GM18909 (cell line): ENCODE measurements around the gene ACADS.

Experiments
- ATAC-seq: cut with Tn5 transposase; IDR thresholded peaks from one replicate; pipeline ENCODE4 v1.9.1; 2021; ENCODE audit warnings: mild to moderate bottlenecking; ENCODE audit not compliant: unreplicated experiment, poor library complexity

The ACADS gene, protein sequence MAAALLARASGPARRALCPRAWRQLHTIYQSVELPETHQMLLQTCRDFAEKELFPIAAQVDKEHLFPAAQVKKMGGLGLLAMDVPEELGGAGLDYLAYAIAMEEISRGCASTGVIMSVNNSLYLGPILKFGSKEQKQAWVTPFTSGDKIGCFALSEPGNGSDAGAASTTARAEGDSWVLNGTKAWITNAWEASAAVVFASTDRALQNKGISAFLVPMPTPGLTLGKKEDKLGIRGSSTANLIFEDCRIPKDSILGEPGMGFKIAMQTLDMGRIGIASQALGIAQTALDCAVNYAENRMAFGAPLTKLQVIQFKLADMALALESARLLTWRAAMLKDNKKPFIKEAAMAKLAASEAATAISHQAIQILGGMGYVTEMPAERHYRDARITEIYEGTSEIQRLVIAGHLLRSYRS

DNA sequence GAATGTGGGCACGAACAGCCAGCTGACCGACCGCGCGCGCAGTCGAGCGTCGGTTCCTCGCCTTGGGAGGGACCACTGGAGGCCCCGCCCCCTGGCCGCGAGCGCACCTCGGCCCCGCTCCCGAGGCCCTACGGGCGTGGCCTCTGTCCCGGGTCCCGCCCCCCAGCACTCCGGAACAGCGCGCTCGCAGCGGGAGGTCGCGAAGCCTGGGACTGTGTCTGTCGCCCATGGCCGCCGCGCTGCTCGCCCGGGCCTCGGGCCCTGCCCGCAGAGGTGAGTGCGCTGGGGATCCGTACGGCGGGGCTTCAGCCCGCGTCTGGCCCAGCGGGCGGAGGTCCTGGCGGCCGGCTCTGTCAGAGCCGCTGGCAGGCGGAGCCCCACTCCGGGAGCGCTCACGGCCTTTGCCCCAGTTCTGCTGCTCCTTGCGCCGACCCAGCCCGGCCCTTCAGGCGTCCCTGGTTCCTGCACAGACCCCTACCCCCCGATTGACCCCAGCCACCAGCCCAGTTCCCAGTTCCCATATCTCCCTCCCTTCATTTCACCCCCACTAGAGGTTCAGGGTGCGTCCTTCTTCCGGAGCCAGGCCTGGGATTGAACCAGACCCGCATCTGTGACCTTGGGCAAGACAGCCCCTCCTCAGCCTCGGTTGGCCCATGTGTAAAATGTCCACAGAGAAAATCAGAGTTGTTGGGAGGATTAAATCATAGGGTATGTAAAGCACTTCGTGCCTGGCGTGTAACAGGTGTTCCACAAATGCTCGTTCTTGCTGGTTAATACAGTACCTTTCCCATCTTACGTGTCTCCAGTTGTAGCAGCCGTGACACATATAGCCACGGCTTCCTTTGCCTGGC, at the start of gene ACADS:
Gene ACADS, plus strand, starts transcription at position 168 of the 851 bp plus-strand sequence. Its CDS starts 60 bp downstream, at position 228.
- ATAC-seq = peak; percentile 95

DNA sequence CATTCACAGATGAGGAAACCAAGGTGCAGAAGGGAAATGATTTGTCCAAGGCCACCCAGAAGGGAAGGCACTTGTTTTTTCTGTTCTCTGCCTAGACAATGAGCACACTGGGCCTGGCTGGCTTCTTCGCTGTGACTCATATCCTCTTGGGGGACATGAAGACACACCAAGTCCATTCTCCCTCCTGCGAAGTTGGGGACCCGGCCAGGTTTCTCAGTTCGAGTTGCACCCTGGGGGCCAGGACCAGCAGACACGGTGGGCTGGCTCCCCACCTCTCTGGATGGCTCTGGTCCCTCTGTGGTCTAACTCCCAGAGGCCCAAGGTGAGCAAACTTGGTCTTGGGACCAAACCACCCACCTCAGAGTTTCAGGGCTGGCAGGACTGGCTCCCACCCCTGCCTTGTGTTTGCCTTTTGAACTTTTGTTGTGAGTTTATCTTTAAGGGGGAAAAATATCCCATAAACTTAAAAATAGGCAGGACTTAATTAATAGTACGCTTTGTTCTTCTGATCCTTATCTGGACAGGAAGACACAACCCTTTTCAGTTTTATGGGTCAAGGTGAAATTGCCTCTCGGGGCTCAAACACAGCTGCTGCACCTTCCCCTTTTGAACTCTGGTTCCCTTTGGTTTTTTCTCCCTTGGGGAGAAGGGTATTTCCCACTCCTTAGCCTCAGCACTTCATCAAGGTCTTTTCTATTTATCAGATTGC, 47.7 kb upstream of the ACADS start:
- ATAC-seq = peak; percentile 65

DNA sequence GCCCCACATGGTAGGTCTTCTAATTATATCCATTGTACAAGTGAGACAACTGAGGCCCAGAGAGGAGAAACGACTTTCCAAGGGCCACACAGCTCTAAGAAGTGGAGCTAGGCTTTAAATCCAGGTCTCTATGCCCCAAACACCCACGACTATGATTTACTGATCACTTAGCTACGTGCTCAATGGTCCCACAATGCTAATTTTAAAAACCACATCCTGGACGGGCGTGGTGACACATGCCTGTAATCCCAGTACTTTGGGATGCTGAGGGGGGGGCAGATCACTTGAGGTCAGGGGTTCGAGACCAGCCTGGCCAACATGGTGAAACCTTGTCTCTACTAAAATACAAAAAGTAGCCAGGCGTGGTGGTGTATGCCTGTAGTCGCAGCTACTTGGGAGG, 47.1 kb upstream of the ACADS start:
- ATAC-seq = peak; percentile 10

DNA sequence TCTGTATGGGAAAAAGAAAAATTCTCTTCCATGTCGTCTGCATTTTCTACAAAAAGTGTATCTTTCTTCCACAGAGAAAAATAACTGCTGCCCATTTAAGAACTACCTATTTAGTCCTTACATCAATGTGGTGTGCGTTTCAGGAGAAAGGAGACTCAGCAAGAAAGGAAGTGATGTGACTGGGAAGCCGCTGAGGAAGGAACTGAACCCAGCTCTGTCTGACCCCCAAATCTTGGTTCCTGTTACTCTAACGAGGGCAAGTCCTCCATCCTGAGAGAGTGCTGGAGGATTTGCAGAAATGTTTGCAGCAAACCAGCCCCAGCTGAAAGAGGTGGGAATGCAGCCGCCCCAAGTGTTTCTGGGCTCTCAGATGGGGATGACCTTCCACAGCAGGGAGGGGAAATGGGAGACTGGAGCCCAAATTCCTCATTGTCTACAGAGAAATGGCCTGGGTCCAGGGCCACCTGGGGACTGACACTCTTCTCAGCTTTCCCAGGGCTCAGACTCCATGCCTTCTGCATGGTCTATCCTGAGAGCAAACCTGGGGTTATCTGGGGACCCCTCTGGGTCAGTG, 45.4 kb upstream of the ACADS start:
- ATAC-seq = no peak

DNA sequence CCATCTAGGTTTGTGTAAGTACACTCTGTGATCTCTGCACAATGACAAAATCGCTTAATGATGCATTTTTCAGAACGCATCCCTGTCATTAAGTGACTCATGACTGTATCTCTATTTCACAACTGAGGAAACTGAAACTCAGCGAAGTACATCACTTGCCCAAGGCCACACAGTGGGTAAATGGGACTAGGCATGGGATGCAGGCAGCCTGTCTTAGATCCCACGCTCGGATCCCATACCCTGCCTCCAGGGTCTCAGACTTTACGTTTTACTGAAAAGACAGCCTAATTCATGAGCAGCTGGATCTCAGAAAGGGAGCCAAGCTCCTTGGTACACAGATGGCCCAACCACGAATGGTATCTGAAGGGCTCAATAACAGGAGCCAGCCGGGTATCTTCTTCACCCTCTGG, 41.1 kb upstream of the ACADS start:
- ATAC-seq = no peak

DNA sequence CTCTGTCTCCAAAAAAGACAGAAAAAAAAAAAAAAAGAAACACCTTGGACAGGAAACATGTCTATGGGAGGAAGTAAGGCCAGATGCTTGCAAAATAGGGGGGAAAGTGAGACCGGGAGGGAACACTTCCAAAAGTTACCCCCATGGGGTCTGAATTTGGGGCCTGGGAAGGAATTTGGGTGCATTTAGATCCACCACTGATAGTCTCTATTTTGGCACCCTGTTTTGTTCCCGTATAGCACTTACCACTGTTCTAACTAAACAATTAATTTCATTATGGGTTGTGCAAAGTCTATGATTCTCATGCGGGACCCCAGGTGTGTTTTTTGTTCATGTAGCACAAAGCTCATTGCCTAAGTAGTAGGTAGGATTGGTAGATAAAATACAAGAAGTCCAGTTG, 40.1 kb upstream of the ACADS start:
- no peak for ATAC-seq

DNA sequence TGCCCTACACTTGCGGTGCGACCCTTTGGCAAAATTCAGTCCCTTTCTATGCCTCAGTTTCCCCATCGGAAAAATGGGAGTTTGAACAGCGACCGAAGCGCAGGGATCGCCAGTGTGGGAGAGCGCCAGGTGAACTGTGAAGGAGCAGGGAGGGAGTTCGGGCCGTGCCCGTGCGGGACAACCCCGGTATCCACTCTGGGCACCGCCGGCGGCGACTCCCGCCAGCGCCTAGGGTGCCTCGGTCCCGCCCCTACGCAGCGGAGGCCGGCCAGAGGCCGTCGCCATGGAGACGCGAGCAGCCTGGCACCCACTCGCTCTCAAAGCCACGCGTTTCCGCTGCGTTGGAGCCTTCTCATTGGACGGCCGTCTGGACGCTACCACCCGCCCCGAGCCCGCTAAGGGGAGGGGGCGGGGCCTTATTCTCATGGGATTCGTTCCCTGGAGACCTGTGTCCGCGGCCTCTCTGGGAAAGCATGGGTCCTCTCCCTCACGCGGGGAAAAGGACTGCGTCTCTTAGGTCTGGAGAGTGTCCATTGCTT, 39.4 kb upstream of the ACADS start:
- ATAC-seq = peak; percentile 76

DNA sequence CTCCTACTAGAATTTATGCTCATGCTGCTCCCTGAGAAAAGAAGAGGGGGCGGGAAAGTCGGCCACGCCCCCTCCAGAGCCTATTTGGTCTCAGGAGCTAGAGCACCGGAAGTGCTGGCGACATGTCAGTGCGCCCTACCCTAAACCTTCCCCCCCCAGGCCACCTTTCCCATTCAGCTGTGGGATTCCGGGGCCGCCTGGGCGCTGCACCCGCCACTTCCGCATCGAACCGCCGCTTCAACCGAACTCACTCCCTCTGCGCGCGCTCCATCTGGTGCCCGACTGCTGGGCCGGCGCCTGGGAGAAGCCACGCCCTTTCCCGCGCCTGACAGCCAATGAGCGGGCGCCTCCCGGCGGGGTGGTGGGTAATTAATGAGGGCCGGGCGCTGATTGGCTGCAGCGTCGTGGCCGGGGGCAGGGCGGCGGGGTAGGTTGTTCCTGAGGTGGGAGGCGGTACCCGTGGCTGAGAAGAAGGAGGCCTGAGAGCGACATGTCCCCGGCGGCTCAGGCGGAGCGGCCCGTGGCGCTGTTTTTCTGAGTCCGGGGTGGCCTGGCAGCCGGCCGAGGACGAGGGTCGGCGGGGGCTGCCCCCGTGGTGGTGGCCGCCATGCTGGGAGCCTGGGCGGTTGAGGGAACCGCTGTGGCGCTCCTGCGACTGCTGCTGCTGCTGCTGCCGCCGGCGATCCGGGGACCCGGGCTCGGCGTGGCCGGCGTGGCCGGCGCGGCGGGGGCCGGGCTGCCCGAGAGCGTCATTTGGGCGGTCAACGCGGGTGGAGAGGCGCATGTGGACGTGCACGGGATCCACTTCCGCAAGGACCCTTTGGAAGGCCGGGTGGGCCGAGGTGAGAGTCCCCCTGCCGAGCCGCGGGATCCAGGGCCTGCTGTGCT, 38.7 kb upstream of the ACADS start, which contains the start of gene MLEC:
Gene MLEC, plus strand, starts transcription at position 460 of the 888 bp plus-strand sequence. Its CDS starts 148 bp downstream, at position 608.
- peak; percentile 78 for ATAC-seq

DNA sequence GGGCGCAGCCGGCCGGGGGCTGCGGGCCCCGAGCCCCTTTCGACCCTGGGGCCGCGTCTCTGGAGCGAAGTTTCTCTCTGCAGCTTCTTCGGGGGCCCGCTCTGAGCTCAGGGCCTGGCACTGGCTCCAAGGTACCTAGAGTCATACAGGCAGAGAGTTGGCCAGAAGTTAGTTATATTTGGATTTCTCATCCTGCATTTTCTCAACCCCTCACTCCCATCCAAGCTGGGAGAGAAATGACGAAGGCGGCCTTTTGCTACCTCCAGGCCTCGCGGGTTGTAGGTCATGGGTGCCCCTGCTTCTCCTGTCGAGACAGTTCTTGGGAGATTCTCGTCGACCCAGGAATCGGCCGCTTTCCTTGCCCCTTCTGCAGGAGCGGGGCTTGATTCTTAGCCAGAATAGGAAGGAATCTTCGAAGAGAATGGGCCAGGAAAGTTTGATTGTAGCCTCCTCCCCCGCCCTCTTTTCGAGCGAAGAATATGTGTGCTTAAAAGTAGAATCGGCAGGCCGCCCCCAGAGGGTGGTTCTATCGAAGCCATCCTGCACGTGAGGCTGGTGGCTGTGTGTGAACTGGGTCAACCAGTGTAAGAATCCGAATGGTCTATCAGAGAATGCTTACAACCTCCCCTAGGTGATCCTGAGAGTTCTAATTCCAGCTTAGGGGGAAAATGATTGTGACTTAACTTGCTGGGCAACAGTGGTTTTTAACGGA, 37.9 kb upstream of the ACADS start:
- no peak for ATAC-seq

DNA sequence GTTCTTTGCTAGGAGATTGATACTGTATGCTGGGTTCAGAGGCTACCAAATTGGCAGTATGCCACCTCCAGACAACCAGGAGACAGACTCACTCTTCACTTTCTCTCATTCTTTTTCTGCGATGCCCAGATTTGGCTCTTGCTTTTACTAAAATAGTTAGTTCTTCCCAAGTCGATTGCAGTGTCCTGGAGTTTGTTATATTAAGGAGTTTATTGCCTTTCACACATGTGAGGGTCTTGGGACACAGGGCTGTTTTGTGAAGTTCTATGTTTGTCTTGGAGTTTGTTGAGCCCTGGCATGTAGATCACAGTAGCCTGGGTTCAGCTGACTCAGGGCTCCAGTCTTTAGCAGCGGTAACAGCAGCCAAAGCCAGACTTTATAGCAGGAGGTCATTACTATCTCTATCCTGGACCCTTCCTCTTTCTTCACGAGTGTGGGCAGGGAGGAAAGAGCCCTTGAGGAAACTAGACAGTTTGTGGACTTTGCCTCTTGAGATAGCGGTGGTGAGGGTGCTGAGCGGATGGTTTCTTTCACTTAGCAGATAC, 37.0 kb upstream of the ACADS start:
- ATAC-seq = no peak

DNA sequence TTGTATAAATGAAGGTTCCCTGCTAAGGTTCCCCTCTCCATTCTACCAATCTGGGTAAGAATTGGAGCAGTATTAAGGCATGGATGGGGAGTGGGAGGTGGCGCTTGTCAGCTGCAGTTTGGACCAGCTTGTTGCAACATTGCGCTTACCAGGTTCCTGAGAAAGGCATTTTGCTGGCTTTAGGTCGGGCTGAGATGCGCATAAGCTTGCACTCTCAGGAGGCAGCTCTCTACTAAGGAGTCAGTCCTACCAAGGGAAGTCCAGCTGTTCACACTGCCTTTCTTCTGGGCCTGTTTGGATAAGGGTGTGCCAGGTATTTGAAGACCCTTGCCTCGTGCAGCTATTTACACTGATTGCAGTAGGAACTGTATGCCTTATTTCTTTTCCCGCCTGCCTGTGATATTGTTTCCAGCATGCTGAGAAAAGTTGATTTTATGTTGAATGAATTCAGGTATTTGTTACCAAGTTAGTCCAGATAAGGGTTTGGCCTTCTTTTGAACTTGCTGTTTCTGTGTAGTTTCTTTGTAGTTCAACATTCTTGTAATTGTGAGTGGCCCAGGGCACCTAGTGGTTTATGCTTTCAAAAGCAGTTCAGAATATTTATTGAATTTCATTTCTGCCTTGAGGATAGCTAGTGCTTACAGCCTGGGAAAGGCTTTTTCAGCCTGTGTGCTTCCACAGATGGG, 36.1 kb upstream of the ACADS start:
- no peak for ATAC-seq

DNA sequence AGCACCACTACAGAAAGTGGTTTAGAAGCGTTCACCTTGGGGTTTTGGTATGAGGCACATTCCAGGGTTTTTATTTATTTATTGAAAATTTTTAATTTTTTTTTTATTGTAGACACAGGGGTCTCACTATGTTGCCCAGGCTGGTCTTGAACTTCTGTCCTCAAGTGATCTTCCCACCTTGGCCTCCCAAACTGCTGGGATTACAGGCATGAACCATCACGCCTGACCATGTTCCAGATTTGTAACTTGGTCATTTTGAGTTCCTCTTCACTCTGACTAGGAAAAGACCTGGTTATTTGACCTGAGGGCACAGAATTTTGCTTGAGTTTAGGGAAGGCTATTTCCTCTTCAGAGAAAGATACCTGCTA, 35.6 kb upstream of the ACADS start:
- ATAC-seq = no peak

DNA sequence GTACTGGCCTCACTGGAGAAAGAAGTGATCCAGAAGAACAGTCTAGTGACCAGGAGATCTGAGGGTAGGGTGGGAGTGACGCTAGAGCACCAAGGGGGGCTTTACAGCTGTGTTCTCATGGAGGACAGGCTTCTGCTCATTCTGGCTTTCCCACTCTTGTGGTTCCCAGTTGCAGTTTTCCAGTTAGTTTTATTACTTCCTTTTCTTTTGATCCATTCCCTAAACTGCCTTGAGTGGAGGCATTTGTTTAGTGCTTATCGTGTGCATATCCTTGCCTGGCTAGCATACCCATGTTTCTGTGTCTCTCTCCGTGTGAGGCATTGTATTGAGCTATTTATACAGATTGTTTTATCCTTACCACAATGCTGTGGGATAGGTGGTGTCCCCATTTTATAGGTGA, 34.6 kb upstream of the ACADS start:
- ATAC-seq = no peak

DNA sequence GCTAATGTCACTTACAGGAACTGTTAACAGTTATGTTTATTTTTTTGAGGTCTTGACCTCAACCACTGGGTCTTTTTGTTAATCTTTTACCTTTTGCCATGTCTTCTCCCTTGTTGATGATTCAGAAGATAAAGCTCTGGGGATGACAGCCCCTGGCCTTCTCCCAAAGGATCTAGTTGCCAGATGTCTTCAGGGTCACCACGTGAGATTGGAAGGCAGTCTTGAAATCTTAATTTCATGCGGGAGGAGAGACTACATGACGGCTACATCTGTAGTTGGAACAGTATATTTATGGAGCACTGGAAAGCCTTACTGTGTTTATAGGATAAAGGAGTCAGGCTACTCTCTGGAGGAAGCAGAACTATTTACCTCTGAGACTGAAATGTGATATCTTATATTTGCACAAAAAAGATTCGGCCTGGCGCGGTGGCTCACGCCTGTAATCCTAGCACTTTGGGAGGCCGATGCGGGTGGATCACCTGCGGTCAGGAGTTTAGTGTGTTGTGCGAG, 33.0 kb upstream of the ACADS start:
- ATAC-seq = no peak

DNA sequence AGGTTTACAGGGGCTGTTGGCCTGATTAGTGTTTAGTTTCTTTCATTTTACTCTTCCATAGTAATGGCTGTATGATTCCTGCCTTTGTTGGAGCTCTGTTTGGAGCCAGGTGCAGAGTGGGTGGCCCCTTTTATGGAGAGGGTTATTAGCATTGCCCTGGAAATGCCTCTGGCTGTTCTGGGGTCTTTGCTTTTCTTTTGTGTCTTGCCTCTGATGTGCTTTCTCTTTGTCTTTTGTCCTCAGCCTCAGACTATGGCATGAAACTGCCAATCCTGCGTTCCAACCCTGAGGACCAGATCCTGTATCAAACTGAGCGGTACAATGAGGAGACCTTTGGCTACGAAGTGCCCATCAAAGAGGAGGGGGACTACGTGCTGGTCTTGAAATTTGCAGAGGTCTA, 31.8 kb upstream of the ACADS start:
- no peak for ATAC-seq

DNA sequence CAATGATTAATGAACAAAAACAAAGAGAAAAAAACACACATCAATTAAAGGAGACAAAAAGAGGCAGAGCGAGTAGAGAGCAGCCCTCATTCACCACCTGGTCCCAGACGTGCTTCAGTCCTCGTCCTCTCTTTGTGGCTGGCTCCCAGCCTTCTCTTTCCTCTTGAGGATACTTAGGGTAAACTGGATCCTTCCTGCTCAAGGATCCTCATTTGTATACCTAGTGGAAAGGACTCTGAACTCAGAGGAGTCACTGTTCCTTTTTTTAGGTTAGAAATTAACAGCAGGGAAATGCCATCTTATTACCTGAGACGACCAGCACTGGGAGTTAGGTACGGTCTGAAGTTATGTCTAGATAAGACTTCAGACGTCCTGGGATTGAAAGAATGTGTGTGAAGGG, 29.0 kb upstream of the ACADS start:
- no peak for ATAC-seq

DNA sequence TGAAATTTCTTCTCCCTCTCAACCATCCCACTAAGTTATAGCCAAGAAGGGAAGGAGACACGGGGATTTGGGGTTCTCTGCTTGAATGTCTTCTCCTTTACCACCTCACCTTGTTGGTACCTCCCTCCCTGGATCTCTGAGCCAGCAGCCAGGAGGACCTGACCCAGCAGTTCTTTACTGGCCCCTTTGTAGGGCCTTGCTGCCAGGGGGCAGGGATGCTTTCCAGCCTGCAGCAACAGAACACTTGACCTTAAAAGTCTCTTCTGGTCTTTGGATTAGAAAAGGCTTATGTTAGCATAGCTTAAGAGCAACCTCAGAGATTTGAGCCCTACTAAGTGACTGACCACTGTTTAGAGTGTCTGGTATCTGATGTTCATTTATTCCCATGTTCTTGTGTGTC, 28.3 kb upstream of the ACADS start:
- ATAC-seq = no peak

DNA sequence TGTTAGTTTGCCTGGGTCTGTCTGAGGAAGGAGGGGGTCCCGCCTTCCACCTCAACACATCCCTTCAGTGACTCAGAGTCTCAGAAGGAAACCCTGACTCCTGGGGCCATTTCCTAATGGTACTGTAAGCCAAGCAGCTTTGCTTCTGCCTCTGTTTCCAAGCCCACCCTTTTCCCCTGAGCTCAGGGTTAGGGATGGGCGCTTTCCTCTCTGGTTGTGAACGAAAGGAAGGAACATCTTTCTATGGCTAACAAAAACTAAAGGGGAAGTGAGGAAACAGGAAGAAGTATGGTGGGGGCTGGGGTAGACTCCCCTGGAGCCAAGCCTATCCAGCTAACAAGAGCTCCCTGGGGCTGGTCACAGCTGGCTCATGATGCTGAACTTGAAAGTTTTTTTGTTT, 27.0 kb upstream of the ACADS start:
- no peak for ATAC-seq
